ENCODE data around the gene CERS1.

Gene CERS1

GRCh38 chr19:18846862-18847548 is 49.0 kb downstream of the CERS1 start:
- H3K36me3 ChIP-seq (replicated peaks) = peaks cover 50% of the 10 kb centered on the region
- H3K4me1 ChIP-seq = no peaks in the 10 kb centered on the region
- no peak overlapping the region for H3K4me3 ChIP-seq
- DNase-seq (ENCODE audit: low spot score in 2 of 2) = peak; percentile 60 to 84
- no peaks in the 10 kb centered on the region for H3K27me3 ChIP-seq (ENCODE audit: low read depth)
- in situ Hi-C loops (cut with MboI; ENCODE audit: low sequenced_read_pairs) = no loop called here
- no peaks in the 10 kb centered on the region for H3K9me3 ChIP-seq

GRCh38 chr19:18845961-18846360 is 50.0 kb downstream of the CERS1 start:
- in situ Hi-C loops (cut with MboI; ENCODE audit: low sequenced_read_pairs) = no loop called here
- Histone ChIP-seq H3K9me3 (no peaks in the 10 kb centered on the region), H3K36me3 (replicated peaks) (peaks cover 39% of the 10 kb centered on the region), H3K4me1 (no peaks in the 10 kb centered on the region), H3K4me3 (no peak overlapping the region), H3K27me3 (ENCODE audit: low read depth) (no peaks in the 10 kb centered on the region)
- DNase-seq (ENCODE audit: low spot score in 2 of 2) = no peak

- no peaks in the 10 kb centered on the region for H3K9me3 ChIP-seq
- H3K4me1 ChIP-seq = no peaks in the 10 kb centered on the region
- H3K4me3 ChIP-seq = no peak overlapping the region
- no peak for DNase-seq (ENCODE audit: low spot score in 2 of 2)
- H3K36me3 ChIP-seq (replicated peaks) = peaks cover 28% of the 10 kb centered on the region
- no peaks in the 10 kb centered on the region for H3K27me3 ChIP-seq (ENCODE audit: low read depth)
- in situ Hi-C loops (cut with MboI; ENCODE audit: low sequenced_read_pairs) = no loop called here
Observed at GRCh38 chr19:18844806-18845329, 51.1 kb downstream of the CERS1 start.

- no peaks in the 10 kb centered on the region for H3K27me3 ChIP-seq (ENCODE audit: low read depth)
- in situ Hi-C loops (cut with MboI; ENCODE audit: low sequenced_read_pairs) = no loop called here
- no peak overlapping the region for H3K4me3 ChIP-seq
- peaks cover 25% of the 10 kb centered on the region for H3K36me3 ChIP-seq (replicated peaks)
- no peaks in the 10 kb centered on the region for H3K9me3 ChIP-seq
- no peaks in the 10 kb centered on the region for H3K4me1 ChIP-seq
- no peak for DNase-seq (ENCODE audit: low spot score in 2 of 2)
Observed at GRCh38 chr19:18843960-18844359, 52.0 kb downstream of the CERS1 start.

- Histone ChIP-seq H3K4me1 (no peaks in the 10 kb centered on the region), H3K9me3 (no peaks in the 10 kb centered on the region), H3K4me3 (no peak overlapping the region), H3K27me3 (ENCODE audit: low read depth) (no peaks in the 10 kb centered on the region), H3K36me3 (replicated peaks) (peaks cover 25% of the 10 kb centered on the region)
- no peak for DNase-seq (ENCODE audit: low spot score in 2 of 2)
- in situ Hi-C loops (cut with MboI; ENCODE audit: low sequenced_read_pairs) = no loop called here
Observed at GRCh38 chr19:18842166-18842565, 53.8 kb downstream of the CERS1 start.

GRCh38 chr19:18841400-18841799 is 54.6 kb downstream of the CERS1 start:
- H3K27me3 ChIP-seq (ENCODE audit: low read depth) = no peaks in the 10 kb centered on the region
- no peaks in the 10 kb centered on the region for H3K9me3 ChIP-seq
- in situ Hi-C loops (cut with MboI; ENCODE audit: low sequenced_read_pairs) = no loop called here
- DNase-seq (ENCODE audit: low spot score in 2 of 2) = no peak
- H3K36me3 ChIP-seq (replicated peaks) = peaks cover 25% of the 10 kb centered on the region
- no peaks in the 10 kb centered on the region; the same call in 1 of the 2 replicates for H3K4me1 ChIP-seq
- H3K4me3 ChIP-seq = no peak overlapping the region

- H3K36me3 ChIP-seq (replicated peaks) = peaks cover 33% of the 10 kb centered on the region
Observed at GRCh38 chr19:18840288-18841267, 55.4 kb downstream of the CERS1 start.

GRCh38 chr19:18839465-18840287 is 56.3 kb downstream of the CERS1 start:
- no peak for DNase-seq (ENCODE audit: low spot score in 2 of 2)
- H3K36me3 ChIP-seq (replicated peaks) = peaks cover 42% of the 10 kb centered on the region

More at GRCh38 chr19:18840288-18841267, 55.4 kb downstream of the CERS1 start:
- no peak for DNase-seq (ENCODE audit: low spot score in 2 of 2)
- no peak overlapping the region for H3K4me3 ChIP-seq
- in situ Hi-C loops (cut with MboI; ENCODE audit: low sequenced_read_pairs) = no loop called here
- H3K4me1 ChIP-seq = no peaks in the 10 kb centered on the region; the same call in 1 of the 2 replicates
- no peaks in the 10 kb centered on the region for H3K9me3 ChIP-seq
- no peaks in the 10 kb centered on the region for H3K27me3 ChIP-seq (ENCODE audit: low read depth)

GRCh38 chr19:18834644-18834984 is 61.3 kb downstream of the CERS1 start:
- Histone ChIP-seq H3K36me3 (replicated peaks) (peaks cover 47% of the 10 kb centered on the region), H3K9me3 (no peaks in the 10 kb centered on the region), H3K4me1 (peaks cover 10% of the 10 kb centered on the region), H3K27me3 (ENCODE audit: low read depth) (no peaks in the 10 kb centered on the region), H3K4me3 (peak overlapping the region; percentile 80)
- no peak for DNase-seq (ENCODE audit: low spot score in 2 of 2)
- in situ Hi-C loops (cut with MboI; ENCODE audit: low sequenced_read_pairs) = no loop called here

More at GRCh38 chr19:18839465-18840287, 56.3 kb downstream of the CERS1 start:
- H3K9me3 ChIP-seq = no peaks in the 10 kb centered on the region
- peaks cover 3% of the 10 kb centered on the region for H3K4me1 ChIP-seq
- in situ Hi-C loops (cut with MboI; ENCODE audit: low sequenced_read_pairs) = no loop called here
- no peaks in the 10 kb centered on the region for H3K27me3 ChIP-seq (ENCODE audit: low read depth)
- H3K4me3 ChIP-seq = no peak overlapping the region

- no peaks in the 10 kb centered on the region for H3K27me3 ChIP-seq (ENCODE audit: low read depth)
- DNase-seq (ENCODE audit: low spot score in 2 of 2) = peak; percentile 64 to 69
- H3K9me3 ChIP-seq = no peaks in the 10 kb centered on the region
- H3K4me1 ChIP-seq = peaks cover 10% of the 10 kb centered on the region
- peaks cover 42% of the 10 kb centered on the region for H3K36me3 ChIP-seq (replicated peaks)
- peak overlapping the region; percentile 80 for H3K4me3 ChIP-seq
- in situ Hi-C loops (cut with MboI; ENCODE audit: low sequenced_read_pairs) = no loop called here
Observed at GRCh38 chr19:18833849-18834643, 61.9 kb downstream of the CERS1 start.

GRCh38 chr19:18833141-18833476 is 62.8 kb downstream of the CERS1 start:
- peaks cover 34% of the 10 kb centered on the region for H3K36me3 ChIP-seq (replicated peaks)
- peaks cover 10% of the 10 kb centered on the region for H3K4me1 ChIP-seq
- no peaks in the 10 kb centered on the region for H3K27me3 ChIP-seq (ENCODE audit: low read depth)
- DNase-seq (ENCODE audit: low spot score in 2 of 2) = no peak
- in situ Hi-C loops (cut with MboI; ENCODE audit: low sequenced_read_pairs) = no loop called here
- no peaks in the 10 kb centered on the region for H3K9me3 ChIP-seq
- H3K4me3 ChIP-seq = peak overlapping the region; percentile 80

- Histone ChIP-seq H3K4me3 (peak overlapping the region; percentile 80), H3K27me3 (ENCODE audit: low read depth) (no peaks in the 10 kb centered on the region), H3K4me1 (peaks cover 10% of the 10 kb centered on the region), H3K36me3 (replicated peaks) (peaks cover 28% of the 10 kb centered on the region), H3K9me3 (no peaks in the 10 kb centered on the region)
- in situ Hi-C loops (cut with MboI; ENCODE audit: low sequenced_read_pairs) = no loop called here
- peak in 1 of 2 experiments; percentile 51 for DNase-seq (ENCODE audit: low spot score in 2 of 2)
Observed at GRCh38 chr19:18832306-18833140, 63.4 kb downstream of the CERS1 start.
